CD4-positive, alpha-beta T cell treated with Interleukin-2 at 100 ng/mL for 4 hours (primary cell): ENCODE results near the gene ZNF532.

Source experiments
- DNase-seq: peaks from one replicate; pipeline ENCODE4 v3.0.0-alpha.2; 2020; ENCODE audit warnings: low spot score

ZNF532 gene

DNA sequence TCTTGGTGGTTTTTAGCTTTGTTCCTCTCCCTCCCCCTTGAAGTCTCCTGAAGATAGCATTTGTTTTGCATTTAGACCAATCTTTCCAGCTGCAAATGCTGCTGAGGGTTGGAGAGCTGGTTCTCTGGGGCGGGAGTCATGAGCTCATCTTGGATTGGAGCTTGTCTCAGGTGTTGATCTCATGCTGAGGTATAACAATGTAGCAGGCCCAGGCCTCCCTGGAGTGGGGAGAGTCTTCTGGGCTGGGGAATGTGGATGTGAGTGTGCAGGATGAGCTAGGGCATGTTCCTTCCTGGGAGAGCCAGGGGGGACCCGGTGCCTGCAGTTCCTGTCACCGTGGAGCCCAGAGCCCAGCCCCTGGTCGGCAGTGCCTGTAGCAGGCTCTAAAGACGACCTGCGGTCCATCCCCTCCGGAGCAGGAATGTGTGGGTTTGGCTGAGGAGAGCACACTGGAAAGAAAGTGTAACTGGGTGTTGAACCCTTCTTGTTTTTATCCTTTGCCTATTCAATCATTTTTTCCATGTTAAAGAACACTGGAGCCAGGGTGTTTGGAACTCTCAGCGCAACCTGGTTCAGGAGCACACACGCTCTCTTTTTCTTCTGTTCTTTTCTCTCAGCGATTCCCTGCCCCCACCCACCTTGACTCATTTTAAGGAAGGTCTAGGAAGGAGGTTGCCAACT is 2.7 kb downstream of the ZNF532 start:
- no peak for DNase-seq

GRCh38 chr18:58868440-58868839 is 3.8 kb downstream of the ZNF532 start:
- no peak for DNase-seq

GRCh38 chr18:58870130-58870529 is 5.5 kb downstream of the ZNF532 start:
- DNase-seq, result no peak

- DNase-seq, result no peak
Observed at GRCh38 chr18:58870621-58871020, 5.9 kb downstream of the ZNF532 start.

- DNase-seq, result no peak
Observed at GRCh38 chr18:58871514-58872420, 7.1 kb downstream of the ZNF532 start.

DNA sequence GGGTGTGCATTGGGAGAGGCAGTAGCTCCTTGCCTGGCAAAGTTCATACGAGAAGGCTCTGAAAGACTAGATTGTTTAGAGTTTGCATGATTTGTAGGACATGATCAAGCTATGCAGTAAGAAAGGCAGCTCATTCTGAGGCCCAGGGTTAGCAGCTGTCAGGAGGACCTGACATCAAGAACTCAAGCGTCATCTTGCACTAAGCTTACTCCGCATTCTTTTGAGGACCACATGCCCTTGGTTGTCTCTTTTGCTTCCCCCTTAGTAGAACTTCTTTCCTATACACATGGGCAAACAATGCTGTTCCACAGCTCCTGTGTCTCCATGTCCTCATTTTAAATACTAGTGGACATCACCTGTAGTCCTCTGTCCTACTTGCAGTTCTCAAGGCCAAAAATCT is 14.0 kb downstream of the ZNF532 start:
- DNase-seq, result no peak

DNA sequence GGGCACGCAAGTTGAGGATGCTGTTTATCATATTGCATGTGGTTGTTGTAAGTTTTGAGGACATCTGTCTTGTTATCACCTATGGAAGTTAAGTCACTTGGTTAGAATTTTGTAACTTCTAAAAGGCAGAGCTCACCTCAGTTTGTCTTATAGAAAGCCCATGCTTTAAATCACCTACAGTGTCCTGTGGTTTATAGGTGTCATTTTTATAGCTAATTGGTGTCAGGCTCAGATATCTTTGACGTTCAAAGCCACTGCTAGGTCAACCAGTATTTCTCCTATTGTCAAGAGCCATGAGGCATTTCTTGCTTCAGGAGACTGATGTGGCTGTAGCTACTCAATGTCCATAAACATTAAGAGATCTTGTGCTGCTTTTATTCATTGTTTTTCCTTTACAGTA is 16.8 kb downstream of the ZNF532 start:
- DNase-seq, result no peak

GRCh38 chr18:58882044-58882443 is 17.4 kb downstream of the ZNF532 start:
- no peak for DNase-seq

GRCh38 chr18:58882686-58883085 is 18.0 kb downstream of the ZNF532 start:
- no peak for DNase-seq

GRCh38 chr18:58884680-58885079 is 20.0 kb downstream of the ZNF532 start:
- DNase-seq, result no peak

GRCh38 chr18:58886431-58886830 is 21.8 kb downstream of the ZNF532 start:
- DNase-seq, result no peak

- no peak for DNase-seq
Observed at GRCh38 chr18:58886864-58887612, 22.4 kb downstream of the ZNF532 start.

- DNase-seq, result no peak
Observed at GRCh38 chr18:58887613-58887963, 22.9 kb downstream of the ZNF532 start.

DNA sequence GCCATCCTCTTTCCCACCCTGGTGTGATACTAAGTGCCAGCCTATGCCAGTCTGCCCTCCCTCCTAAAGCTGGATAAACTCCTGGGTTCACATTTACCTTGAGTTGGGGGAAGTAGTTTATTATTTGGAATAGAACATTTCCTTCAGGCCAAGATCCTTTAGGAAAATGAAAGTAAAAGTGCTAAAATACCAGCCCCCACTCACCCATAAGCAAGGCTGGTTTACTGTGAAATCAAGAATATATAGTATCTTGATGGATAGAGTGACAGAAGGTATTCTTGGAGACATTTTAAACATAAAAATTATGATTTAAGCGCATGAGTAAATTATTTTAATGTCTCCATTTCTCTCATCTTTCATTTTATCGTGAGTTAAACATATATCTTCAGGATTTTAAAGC is 27.1 kb downstream of the ZNF532 start:
- DNase-seq, result no peak

GRCh38 chr18:58892488-58892887 is 27.8 kb downstream of the ZNF532 start:
- no peak for DNase-seq

- DNase-seq, result no peak
Observed at GRCh38 chr18:58893388-58894099, 28.9 kb downstream of the ZNF532 start.

DNA sequence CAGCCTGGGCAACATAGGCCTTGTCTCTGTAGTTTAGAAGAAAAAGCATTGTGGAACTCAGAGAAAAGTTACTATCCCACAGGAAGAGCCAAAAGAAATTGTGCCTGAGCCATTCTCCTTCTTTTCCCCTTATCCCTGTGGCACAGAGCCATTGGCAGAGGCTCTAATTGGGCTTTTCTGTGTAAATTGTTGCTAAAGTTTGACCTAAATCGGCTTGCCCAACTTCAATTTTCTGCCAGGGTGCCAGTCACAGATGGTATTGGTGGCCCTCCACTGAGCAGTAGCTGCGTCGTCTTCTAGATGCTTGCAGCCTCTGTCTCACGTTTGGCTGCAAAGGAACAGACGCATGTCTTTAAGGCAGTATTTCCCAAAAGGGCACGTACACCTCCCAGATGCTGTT is 30.3 kb downstream of the ZNF532 start:
- no peak for DNase-seq

- DNase-seq, result no peak
Observed at GRCh38 chr18:58895385-58895784, 30.7 kb downstream of the ZNF532 start.

DNA sequence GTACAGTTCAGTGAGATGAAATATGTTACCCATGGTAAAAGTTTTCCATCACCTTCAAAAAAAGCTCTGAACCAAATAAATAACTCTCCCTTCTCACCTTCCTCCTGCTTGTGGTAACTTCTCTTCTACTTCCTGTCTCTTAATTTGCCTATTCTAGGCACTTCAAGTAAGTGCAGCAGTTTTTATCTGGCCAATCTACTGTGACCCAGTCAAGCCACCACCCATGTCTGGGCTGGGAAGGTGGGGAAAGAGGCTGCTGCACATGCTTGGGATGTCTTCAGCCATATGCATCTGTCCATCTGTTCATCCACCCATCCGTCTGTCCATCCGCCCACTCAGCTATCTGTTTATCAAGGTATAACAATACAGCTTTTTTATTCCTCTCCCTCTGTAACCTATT is 31.6 kb downstream of the ZNF532 start:
- DNase-seq, result no peak

DNA sequence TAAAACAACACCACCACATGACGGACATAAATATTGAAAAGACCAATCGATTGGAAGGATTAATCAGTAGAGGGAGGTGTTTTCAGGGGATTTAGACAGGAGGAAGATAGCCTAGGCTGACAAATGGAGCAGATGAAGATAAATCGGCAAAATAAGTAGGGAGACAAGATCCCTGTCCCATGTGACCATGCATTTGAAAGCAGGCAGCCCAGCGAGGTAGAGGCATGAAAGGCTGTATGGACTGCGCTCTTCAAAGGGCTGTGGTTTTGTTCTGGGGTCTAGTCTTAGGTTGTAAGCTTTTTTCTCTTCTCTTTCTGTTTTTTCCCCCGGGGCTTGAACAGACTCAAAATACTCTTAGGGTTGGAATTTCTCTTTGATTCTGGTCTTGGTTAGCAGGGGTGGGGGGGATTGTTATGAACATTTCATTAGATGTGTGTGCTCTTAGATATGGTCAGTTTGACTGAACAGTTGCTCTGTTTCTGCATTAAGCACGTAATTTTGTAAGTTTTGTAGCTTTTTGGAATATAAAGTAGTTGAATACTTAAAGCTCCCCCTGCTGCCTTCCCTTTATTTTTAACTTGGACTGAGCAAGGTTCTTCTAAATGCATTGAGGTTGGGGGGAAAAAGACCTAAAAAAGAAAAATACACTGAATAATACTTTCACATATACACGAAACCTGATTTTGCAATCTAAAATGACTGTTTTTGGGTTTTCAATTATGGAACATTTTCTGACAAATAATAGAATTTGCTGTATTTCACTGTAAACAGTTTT is 32.2 kb downstream of the ZNF532 start:
- DNase-seq, result no peak

- DNase-seq, result no peak
Observed at GRCh38 chr18:58898010-58898799, 33.5 kb downstream of the ZNF532 start.
